Loucy (cell line): ENCODE measurements around the gene CTDSP2.
"Not testable (repeated sequence)": the region's sequence is repeated elsewhere in the genome, so short reads cannot be mapped to it uniquely, and the experiment has no call there.

Source experiments
- EZH2phosphoT487 ChIP-seq: fragments of 200-600 bp; IDR thresholded peaks from 2 replicates; pipeline ENCODE4 v1.6.1; 2018; ENCODE audit warnings: antibody characterized with exemption, mild to moderate bottlenecking, moderate library complexity, borderline replicate concordance
- TF ChIP-seq, protein P1 (sequence below): fragments of 200-600 bp; sonication (generic); conservative IDR thresholded peaks from 2 replicates; pipeline ENCODE4 v1.5.1; 2014; ENCODE audit warnings: mild to moderate bottlenecking, antibody characterized with exemption, low read length

DNA sequence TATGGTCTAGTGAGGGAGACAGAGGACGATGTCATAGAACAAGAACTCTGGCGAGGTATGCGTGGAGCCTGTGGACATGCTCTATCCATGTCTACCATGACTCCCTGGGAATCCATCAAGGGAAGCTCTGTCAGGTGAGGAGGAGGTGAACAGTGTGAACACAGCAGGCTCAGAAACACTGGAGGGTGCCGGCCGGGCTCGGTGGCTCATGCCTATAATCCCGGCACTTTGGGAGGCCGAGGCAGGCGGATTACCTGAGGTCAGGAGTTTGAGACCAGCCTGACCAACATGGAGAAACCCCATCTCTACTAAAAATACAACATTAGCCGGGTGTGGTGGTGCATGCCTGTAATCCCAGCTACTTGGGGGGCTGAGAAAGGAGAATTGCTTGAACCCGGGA is 71.9 kb downstream of the CTDSP2 start:
- TF ChIP-seq, protein P1, sequence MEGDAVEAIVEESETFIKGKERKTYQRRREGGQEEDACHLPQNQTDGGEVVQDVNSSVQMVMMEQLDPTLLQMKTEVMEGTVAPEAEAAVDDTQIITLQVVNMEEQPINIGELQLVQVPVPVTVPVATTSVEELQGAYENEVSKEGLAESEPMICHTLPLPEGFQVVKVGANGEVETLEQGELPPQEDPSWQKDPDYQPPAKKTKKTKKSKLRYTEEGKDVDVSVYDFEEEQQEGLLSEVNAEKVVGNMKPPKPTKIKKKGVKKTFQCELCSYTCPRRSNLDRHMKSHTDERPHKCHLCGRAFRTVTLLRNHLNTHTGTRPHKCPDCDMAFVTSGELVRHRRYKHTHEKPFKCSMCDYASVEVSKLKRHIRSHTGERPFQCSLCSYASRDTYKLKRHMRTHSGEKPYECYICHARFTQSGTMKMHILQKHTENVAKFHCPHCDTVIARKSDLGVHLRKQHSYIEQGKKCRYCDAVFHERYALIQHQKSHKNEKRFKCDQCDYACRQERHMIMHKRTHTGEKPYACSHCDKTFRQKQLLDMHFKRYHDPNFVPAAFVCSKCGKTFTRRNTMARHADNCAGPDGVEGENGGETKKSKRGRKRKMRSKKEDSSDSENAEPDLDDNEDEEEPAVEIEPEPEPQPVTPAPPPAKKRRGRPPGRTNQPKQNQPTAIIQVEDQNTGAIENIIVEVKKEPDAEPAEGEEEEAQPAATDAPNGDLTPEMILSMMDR, result not testable (repeated sequence)
- not testable (repeated sequence) for TF ChIP-seq EZH2phosphoT487
